C4-2B (cell line): ENCODE measurements around the gene FCN1.

Experiments used
- H3K27ac ChIP-seq: fragments of 450-650 bp; 2 replicates; pipeline ENCODE4 v1.5.1; 2017
- ZFX ChIP-seq: fragments of 450-650 bp; IDR thresholded peaks from 2 replicates; pipeline ENCODE4 v1.6.1; 2017
- TF ChIP-seq, protein P1 (sequence below): fragments of 450-650 bp; conservative IDR thresholded peaks from 2 replicates; pipeline ENCODE4 v1.5.1; 2017; ENCODE audit warnings: mild to moderate bottlenecking

FCN1 gene

GRCh38 chr9:134877541-134877940 lies 40.2 kb downstream of the FCN1 start:
- H3K27ac ChIP-seq: no peak overlapping the region
- no peak for TF ChIP-seq ZFX
- TF ChIP-seq, protein P1, sequence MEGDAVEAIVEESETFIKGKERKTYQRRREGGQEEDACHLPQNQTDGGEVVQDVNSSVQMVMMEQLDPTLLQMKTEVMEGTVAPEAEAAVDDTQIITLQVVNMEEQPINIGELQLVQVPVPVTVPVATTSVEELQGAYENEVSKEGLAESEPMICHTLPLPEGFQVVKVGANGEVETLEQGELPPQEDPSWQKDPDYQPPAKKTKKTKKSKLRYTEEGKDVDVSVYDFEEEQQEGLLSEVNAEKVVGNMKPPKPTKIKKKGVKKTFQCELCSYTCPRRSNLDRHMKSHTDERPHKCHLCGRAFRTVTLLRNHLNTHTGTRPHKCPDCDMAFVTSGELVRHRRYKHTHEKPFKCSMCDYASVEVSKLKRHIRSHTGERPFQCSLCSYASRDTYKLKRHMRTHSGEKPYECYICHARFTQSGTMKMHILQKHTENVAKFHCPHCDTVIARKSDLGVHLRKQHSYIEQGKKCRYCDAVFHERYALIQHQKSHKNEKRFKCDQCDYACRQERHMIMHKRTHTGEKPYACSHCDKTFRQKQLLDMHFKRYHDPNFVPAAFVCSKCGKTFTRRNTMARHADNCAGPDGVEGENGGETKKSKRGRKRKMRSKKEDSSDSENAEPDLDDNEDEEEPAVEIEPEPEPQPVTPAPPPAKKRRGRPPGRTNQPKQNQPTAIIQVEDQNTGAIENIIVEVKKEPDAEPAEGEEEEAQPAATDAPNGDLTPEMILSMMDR: no peak

GRCh38 chr9:134875371-134875770 lies 42.3 kb downstream of the FCN1 start:
- no peak overlapping the region for H3K27ac ChIP-seq
- TF ChIP-seq, protein P1: no peak

- no peak for TF ChIP-seq ZFX
- TF ChIP-seq, protein P1: no peak
- H3K27ac ChIP-seq: no peak overlapping the region
Measured at GRCh38 chr9:134872482-134873231, 45.1 kb downstream of the FCN1 start.

DNA sequence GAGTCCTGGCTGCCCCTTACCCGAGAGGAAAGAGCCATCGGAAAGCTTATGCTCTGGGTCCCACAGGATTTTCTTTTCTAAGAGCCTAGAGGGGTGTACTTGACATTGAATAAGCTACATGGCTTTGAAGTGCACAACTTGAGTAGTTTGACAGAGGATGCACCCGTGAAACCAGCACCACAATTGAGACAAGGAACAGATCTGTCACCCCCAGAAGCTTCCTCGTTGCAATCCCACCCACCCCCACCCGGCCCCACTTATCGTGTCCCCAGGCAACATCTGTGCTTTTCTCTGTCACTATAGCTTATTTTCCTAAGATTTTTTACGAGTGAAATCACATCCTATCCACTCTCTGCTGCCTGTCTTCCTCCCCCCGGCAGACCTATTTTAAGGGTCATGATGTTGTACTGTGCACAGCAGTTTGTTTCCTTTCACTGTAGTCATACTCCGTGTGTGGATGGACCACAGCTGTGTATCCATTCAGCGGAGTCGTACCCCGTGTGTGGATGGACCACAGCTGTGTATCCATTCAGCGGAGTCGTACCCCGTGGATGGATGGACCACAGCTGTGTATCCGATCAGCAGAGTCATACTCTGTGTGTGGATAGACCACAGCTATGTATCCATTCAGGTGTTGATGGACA lies 45.9 kb downstream of the FCN1 start:
- no peak overlapping the region for H3K27ac ChIP-seq
- TF ChIP-seq ZFX: no peak
- TF ChIP-seq, protein P1: no peak

DNA sequence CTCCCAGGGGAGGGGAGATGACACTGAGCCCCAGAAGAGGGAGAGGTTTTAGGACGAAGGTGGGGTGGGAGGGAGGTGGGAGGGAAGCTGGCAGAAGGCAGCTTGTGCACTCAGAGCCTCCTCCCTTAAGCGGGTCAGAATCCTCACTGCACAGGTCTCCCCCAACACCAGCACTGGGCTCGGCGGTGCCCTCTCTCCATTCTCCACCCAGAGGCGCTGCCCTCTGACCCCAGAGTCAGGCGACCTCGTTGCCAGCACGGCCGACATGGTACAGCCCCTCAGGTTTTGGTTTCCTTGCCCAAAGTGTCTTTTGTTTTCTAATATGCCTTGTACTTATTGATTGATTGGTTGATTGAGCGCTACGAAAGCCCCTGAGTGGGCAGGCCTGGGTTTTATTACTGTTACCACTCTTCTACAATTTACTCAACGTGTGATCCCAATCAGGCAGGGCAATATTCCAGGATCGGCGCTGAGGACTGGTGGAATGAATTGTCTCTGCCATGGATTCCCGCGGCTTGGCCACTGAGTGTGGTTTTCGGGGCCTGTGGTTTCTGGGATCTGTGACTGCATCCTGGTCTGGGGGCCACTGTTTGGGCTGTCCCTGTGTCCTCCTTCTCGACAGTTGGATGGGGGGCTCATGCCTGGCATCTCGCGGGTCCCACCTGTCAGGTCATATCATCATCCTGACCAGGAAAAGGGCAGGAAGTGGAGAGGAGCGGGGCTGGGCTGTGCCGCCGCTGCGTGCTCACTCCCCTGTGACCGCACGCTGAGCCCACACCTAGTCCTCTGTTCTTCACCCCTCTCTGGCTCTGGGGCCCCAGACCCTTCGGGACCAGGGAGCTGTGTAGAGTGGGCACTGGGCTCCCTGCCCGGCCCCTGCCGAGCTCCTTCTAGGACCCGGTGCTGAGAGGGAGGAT lies 46.7 kb downstream of the FCN1 start:
- H3K27ac ChIP-seq: no peak overlapping the region
- TF ChIP-seq, protein P1: no peak
- no peak for TF ChIP-seq ZFX

DNA sequence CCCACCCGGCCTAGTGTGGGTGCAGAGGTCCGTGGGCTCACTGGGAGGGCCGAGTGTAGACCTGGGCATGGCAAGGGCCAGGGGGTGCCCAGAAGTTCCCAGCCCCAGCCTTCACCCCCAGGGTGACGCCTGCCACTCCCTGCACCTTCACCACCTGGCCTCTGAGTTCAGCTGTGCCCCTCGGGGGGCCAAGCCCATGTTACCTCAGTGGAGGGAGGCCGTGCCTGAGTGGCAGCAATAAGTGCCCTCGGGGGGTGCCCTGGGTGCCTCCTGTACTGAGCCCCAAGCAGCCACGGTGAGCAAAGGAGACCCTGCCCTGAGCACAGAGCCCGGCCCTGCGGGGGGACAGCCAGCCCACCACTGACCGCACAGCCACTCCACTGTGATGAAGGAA lies 47.4 kb downstream of the FCN1 start:
- no peak overlapping the region for H3K27ac ChIP-seq
- no peak for TF ChIP-seq ZFX
- TF ChIP-seq, protein P1: no peak
